HL-60/S4 treated with phorbol 12-myristate 13-acetate at 8.2 ng/mL for 4 days and 3 days (cell line): ENCODE data around the gene TSPAN4.

ENCODE experiments used
- in situ Hi-C: fragments of 300-500 bp; cut with MboI; formaldehyde crosslinking; loops from 2 replicates; pipeline ENCODE4 v1.15.0; 2022; ENCODE audit warnings: low sequenced_read_pairs

The TSPAN4 gene

GRCh38 chr11:883527-883926 is 40.9 kb downstream of the TSPAN4 start:
- in situ Hi-C loops = no loop called here

GRCh38 chr11:884578-885070 is 42.0 kb downstream of the TSPAN4 start:
- in situ Hi-C loops = no loop called here

- in situ Hi-C loops = no loop called here
Observed at GRCh38 chr11:886568-886967, 43.9 kb downstream of the TSPAN4 start.

- in situ Hi-C loops = no loop called here
Observed at GRCh38 chr11:887589-887988, 44.9 kb downstream of the TSPAN4 start.

GRCh38 chr11:888310-889212 is 45.9 kb downstream of the TSPAN4 start:
- in situ Hi-C loops = no loop called here

- in situ Hi-C loops = no loop called here
Observed at GRCh38 chr11:889257-889656, 46.6 kb downstream of the TSPAN4 start.

GRCh38 chr11:889687-890475 is 47.2 kb downstream of the TSPAN4 start:
- in situ Hi-C loops = no loop called here

- in situ Hi-C loops = no loop called here
Observed at GRCh38 chr11:890794-891540, 48.3 kb downstream of the TSPAN4 start.

GRCh38 chr11:893008-893654 is 50.5 kb downstream of the TSPAN4 start:
- in situ Hi-C loops = no loop called here

GRCh38 chr11:894575-895201 is 52.0 kb downstream of the TSPAN4 start:
- in situ Hi-C loops = no loop called here

GRCh38 chr11:895331-896110 is 52.9 kb downstream of the TSPAN4 start:
- in situ Hi-C loops = no loop called here

- in situ Hi-C loops = no loop called here
Observed at GRCh38 chr11:897253-898142, 54.8 kb downstream of the TSPAN4 start.

GRCh38 chr11:898143-898511 is 55.5 kb downstream of the TSPAN4 start:
- in situ Hi-C loops = no loop called here

GRCh38 chr11:898540-899190 is 56.0 kb downstream of the TSPAN4 start:
- in situ Hi-C loops = no loop called here

- in situ Hi-C loops = no loop called here
Observed at GRCh38 chr11:899724-900123, 57.1 kb downstream of the TSPAN4 start.

GRCh38 chr11:900545-900944 is 57.9 kb downstream of the TSPAN4 start:
- in situ Hi-C loops = no loop called here

- in situ Hi-C loops = no loop called here
Observed at GRCh38 chr11:901452-902061, 58.9 kb downstream of the TSPAN4 start.

GRCh38 chr11:904380-904779 is 61.7 kb downstream of the TSPAN4 start:
- in situ Hi-C loops = no loop called here
